Activated naive CD8-positive, alpha-beta T cell treated with anti-CD3 and anti-CD28 coated beads, Interleukin-2, amount 50 U/mL, for 16 hours (primary cell): ENCODE data around the gene THAP7.
A peak's percentile ranks its signal among the peaks of the same experiment; 100 is the strongest.

ENCODE experiments used
- DNase-seq: peaks from one replicate; pipeline ENCODE4 v3.0.0-alpha.2; 2020; ENCODE audit warnings: low read depth, low spot score

Gene THAP7

DNA sequence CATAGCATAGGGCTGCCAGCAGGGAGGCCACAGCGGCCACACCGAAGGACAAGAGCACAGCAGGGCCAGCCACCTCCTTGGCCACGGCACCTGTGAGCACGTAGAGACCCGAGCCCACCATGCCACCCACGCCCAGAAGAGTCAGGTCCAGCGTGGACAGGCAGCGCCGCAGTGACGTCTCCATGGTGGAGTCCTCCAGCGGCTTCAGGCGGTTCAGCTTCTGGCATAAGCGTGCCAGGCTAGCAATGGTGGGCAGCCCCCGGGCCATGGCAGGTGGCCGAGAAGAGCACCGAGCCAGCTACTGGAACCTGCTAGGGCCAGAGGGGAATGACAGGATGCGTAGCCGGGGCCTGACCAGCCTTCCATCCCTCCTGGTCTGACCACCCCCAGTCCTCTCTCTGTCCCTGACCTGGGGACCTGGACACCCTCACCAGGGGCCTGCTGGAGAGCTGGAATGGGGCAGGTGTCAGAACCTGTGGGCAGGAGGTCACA is 29.7 kb upstream of the THAP7 start:
- DNase-seq = no peak

DNA sequence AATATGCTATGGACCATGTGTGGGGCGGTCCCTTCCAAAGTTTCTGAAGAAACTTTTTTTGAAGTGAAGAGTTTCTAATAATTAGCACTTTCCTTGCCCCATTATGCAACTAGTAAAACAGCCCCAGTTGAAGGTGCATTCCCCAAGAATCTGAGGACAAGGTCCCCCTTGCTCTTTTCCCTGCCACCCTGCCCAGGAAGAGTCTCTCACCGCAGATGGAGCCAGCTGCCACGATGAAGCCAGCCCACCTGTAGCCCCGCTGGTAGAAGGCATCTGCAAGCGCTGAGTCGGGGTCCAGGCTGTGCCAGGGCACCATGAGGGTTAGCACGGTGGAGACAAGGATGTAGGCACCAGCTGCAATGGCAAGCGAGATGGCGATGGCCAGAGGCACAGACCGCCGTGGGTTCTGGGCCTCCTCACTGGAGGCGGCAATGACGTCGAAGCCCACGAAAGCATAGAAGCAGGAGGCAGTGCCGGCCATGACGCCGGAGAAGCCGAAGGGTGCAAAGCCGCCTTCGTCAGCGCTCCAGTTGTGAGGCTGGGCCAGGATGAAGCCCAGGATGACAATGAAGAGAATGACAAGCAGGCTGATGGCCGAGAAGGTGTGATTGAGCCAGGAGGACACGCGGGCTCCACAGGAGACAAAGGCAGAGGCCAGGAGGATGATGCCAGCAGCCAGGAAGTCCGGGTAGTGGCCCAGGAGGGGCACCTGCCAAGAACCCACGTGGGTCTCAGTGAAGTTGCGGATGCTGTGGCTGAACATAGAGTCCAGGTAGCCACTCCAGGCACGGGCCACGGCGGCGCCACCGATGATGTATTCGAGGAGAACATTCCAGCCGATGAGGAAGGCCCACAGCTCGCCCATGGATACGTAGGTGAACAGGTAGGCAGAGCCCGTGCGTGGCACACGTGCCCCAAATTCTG is 29.0 kb upstream of the THAP7 start:
- no peak for DNase-seq

DNA sequence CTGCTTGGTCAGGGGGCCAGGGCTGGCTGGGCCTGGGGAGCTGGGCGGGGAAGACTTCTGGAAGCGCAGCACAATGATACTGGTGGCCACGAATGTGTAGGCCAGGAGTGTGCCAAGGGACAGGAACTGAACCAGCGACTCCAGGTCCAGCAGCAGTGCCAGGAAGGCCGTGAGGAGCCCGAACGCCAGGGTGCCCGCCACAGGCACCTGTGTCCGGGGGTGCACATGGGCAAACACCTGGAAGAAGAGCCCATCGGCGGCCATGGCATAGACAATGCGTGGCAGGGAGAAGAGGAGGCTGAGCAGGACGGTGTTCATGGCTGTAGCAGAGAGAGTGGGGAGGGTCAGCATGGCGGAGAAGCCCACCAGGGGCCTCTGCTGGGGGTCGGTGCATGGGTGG is 28.1 kb upstream of the THAP7 start:
- DNase-seq = no peak

DNA sequence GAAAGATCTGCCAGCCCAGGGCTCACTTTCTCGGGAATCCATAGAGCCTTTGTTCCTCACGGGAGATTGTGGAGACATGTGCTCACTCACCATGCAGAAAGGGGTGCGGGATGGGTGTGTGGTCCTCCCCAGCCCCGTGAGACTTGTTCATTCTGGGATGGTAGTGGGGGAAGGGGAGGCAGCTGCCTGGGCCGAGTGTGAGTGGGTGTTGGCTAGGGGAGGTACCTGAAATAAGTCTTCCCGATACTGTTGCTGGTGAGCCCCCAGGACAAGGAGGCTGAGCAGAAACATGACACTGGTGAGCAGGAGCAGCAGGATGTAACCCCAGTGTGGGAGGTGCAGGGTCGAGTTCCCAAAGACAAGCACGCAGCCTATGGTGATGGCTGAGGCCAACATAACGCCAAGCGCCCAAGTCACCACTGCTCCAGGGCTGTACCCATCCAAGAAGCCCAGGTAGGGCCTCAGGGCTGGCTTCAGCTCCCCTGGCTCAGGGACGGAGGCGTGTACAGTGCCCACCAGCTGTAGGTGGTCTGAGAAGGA is 27.6 kb upstream of the THAP7 start:
- DNase-seq = no peak

DNA sequence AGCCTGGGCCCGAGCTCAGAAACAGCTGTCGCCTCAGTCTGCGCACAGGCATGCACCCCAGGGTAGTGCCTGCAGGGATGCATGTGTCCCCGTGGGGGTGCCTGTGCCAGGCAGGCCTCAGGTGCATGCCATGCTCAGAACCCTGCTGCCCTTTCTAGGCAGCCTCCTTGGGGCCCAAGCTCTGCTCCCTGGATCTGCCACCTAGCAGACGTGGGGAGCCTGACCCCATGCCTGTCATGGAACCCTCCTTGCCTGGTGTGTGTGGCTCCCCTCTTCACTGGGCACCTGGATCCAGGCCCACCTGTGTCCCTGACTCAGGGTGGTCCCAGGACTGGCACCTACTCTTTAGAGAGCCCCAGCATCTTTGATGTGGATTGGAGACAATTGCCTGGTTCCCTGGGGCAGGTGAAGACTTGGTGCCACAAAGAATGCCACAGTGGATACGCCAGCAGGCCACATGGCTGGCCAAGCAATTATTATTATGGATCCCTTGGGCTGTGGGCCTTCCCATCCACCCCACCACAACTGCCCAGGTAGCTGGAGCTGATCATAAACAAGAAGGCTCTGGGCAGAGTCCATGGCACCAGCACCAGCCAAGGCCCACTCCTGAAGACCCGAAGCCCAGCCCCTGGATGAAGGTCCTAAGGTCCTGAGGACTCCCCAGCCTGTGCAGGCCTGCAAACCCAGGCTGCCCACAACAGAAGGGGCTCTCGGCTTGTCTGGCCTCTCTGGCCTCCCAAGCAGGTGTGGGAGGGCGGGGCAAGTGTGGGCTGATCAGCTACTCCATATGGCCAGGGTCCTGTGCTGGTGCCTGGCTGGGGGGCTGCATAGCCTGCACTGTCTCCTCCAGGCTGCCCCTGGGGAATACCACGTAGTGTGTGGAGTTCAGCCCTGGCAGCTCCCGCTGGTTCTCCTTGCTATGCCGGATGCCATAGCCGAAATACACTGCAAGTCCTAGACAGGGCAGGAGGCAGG is 26.6 kb upstream of the THAP7 start:
- DNase-seq = no peak

DNA sequence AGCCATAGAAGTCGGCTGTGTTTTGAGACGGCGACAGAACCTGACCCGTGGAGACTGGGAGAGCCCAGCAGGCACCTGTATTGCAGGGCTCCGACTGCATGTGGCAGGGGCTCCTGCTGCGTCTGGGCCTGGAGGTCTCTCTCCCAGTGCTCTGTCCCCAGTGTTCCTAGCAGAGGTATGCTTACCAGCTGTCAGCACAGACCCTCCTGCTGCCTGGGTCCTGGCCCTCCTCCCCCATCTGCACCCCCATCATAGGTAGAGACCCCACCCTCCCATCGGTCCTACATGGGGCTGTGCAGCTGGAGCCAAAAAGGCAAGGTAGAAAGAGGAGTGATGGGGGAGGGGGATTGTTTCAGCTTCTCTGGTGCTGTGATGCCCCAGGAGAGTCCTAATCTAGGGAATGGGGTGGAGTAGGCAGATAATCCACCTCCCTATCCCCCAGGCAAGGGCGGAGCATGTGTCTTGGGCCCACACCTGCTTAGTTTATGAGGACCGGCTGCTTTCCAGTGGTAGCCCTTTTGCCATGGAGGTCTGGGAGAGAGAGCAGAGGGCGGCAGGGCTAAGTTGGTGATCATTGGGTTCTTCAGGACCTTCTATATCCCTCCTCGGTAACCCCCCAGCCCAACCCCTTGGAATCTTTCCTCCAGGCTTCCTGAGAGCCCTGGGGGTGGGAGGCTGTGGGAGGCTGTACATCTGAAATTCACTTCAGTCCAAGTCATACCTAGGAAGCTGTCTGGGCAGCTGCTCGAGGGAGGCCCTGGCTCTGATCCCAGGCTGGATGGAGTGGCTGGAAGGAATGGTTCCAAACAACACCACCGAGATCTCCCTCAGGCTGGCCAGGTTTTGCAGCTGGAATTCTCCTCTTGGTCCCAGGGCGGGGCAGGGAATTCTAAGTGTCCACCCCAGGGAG is 25.1 kb upstream of the THAP7 start:
- no peak for DNase-seq

DNA sequence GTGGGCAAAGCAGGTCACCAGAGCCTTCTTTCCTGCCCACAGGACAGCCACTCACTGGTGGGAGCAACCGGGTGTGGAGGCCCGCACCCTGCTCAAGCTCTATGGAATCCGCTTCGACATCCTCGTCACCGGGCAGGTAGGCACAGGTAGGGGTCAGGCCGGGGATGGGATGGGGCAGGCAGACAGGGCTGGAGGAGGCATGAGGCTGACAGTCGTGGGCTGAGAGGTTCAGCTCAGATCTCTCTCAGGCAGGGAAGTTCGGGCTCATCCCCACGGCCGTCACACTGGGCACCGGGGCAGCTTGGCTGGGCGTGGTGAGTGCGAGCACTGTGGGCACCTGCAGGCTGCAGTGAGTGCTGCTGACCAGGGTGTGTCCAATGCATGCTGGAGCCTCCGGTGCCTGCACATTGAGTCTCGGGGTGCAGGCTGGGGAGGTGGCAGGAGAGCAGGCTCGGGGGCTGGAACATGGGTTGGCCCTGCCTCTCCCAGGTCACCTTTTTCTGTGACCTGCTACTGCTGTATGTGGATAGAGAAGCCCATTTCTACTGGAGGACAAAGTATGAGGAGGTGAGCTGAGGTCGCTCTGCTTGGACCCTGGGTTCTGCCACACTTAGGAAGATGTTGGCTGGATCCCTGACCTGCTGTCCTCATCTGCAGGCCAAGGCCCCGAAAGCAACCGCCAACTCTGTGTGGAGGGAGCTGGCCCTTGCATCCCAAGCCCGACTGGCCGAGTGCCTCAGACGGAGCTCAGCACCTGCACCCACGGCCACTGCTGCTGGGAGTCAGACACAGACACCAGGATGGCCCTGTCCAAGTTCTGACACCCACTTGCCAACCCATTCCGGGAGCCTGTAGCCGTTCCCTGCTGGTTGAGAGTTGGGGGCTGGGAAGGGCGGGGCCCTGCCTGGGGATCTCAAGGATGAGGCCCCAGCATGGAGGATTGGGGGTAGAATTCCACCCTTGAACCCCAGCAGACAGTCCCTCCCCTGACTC is 24.1 kb upstream of the THAP7 start:
- DNase-seq = no peak

DNA sequence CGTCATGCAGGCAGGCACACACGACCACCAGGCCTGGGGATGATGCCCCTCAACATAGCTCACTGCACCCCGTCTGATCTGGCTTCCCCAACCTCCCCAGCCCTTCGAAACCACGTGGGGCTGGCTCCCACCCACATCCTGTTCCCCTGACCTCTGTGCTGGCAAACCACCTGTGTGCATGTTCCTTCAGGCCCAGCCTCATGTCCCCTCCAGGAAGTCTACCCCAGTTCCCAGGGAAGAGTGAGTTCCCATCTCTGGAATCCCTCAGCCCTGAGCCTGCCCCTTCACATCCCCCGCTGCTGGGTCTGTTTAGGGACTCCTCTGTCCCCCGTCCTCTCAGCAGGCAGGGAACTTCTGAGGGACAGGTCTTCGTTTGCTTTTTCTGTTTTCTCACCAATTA is 23.3 kb upstream of the THAP7 start:
- DNase-seq = no peak

DNA sequence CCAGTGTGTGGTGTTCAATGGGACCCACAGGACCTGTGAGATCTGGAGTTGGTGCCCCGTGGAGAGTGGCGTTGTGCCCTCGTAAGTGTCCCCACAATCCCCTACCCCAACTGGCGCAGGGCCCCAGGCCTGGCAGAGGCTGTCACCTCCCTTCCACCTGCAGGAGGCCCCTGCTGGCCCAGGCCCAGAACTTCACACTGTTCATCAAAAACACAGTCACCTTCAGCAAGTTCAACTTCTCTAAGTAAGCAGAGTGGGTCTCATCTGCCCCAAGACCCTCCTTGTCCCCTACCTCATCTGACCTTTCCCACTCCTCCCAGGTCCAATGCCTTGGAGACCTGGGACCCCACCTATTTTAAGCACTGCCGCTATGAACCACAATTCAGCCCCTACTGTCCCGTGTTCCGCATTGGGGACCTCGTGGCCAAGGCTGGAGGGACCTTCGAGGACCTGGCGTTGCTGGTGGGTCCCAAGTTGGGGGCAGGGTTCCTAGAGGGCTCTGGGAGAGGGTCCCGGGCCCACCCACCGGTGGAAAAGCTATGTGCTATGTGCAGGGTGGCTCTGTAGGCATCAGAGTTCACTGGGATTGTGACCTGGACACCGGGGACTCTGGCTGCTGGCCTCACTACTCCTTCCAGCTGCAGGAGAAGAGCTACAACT is 21.2 kb upstream of the THAP7 start:
- DNase-seq = no peak

DNA sequence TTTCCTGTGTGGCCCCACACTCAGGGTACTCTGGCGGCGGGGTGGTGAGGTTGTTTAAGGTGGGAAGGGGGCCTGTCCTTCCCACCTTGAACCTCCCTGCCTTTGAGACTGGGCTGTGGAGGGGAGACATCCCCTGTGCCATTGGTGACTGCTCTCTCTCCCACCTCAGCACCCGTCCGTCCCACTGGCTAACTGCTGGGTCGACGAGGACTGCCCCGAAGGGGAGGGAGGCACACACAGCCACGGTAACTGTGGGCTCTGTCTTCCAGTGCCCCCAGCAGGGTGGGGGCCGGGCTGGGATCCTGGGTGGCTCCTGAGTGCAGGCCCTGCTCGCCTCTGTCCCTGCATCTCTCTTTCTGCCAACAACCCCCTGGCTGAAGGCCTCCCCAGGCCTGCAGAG is 20.6 kb upstream of the THAP7 start:
- DNase-seq = no peak

DNA sequence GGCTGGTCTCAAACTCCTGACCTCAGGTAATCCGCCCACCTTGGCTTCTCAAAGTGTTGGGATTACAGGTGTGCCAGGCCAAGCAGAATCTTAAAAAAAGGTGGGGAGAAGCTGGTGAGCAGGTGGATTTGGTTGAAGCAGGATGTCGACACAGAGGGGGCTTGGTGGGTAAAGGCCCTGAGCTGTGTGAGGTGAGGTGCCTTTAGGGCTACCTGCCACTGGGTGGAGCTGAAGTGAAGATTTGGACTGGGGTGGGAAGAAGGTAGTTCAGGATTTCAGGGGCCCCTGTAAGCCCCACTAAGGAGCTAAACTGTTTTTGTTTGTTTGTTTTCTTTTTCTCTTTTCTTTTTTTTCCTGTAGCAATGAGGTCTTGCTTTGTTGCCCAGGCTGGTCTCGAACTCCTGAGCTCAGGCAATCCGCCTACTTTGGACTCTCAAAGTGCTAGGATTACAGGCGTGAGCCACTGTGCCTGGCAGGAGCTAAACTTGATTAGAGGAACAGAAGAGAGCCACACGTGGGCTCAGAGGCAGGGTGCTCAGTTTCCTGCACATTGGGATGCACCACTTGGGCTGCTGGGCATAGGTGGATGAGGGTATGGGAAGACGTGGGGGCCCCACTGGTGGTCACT is 19.0 kb upstream of the THAP7 start:
- DNase-seq = no peak

DNA sequence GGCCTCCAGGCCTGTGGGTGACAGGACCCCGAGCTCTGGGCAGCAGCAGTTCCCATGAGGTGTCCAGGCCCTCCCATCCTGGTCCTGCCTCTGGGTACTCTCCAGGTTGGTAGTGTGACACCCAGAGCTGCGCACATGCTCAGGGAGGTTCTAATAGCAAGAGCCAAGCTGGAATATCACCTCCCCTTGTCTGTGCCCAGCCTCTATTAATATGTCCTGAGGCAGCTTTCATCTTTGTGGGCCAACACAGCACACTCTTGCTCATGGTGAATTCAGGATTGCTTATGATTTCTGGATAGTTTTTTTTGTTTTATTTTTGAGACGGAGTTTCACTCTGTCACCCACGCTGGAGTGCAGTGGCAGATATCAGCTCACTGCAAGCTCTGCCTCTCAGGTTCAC is 16.4 kb upstream of the THAP7 start:
- no peak for DNase-seq

DNA sequence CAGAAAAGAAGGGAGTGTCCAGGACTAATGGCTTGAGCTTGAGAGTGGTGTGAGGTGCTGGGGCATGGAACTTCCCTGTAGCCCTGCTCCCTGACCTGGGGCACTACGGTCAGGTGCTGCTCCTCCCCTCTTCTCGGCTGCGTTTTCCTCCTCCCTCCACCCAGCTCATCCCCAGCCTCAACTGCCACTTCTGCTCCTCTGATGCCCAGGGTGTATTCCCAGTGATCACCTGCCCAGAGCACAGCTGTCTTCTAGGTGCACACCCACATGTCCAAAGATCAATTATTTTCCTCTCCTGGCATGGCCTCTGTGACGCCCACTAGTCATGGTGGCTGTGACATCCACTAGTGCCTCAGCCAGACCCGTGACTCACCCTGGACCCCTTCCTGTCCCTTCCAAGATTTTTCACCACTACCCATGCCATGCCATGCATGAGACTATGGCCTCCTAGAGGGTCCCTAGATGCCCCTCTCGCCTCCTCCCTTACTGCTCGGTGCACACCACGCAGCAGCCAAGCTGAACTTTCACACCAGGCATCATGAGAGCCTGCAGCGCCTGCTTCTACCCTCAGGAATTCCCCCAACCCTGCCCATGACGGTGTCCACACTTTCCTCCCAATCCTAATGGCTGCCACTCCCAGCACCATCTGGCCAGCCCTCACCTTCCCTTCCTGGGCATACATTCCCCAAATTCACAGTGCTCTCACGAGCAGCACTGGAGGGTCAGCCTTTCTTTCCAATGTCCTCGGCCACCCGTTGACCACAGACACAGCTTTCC is 14.9 kb upstream of the THAP7 start:
- no peak for DNase-seq

DNA sequence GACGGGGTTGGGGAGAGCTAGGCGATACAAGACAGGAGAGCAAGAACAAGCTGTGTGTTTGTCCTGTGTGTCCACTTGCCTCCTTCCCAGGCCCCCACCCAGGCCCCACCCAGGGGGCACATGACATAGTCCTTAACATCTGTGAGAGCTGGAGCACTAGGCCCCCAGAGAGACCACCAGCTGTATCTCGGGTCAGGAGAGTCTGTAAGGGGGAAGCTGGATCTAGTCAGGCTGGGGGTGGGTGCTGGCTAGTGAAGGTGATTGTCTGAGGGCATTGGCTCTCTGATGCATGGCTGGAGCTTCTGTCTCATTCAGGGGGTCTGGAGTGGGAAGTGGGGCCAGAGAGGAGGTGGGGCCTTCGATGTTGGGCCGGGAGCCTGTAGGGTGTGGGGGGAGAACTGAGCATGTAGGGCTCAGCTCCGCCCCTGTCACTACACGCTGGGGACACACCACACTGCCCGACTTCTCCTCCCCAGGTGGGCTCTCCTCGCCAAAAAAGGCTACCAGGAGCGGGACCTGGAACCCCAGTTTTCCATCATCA is 13.6 kb upstream of the THAP7 start:
- DNase-seq = no peak

DNA sequence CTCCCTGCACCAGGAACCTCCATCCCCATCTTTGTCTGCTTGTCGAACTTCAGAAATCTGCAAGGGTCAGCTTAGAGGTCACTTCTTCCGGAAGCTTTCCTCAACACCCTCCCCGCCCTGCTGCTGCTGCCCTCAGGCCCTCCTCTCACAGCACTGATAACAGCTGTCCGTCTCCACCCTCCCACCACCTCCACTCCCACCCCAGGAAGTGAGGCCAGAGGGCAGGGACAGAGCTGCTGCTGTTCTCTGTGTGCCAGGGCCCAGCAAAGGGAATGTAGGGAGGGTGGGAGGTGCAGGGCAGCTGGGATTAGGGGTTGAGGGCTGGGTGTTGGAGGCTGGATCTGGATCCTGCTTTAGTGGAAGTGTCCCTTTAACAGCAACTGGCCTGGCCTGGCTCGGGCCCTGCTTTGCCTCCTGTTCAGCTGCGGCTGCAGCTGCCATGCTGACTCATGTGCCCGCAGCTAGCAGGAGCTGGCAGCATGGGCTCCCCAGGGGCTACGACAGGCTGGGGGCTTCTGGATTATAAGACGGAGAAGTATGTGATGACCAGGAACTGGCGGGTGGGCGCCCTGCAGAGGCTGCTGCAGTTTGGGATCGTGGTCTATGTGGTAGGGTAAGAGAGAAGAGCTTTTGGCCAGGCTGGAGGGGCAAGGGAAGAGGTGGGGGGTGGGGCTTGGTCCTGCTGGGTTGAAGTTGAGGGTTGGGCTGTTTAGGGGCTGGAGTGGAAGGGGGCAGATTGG is 13.0 kb upstream of the THAP7 start, which contains the start of gene P2RX6:
P2RX6 (plus strand) TSS at position 440 of the 740 bp plus-strand sequence; CDS start at position 450, 10 bp downstream.
- no peak for DNase-seq

DNA sequence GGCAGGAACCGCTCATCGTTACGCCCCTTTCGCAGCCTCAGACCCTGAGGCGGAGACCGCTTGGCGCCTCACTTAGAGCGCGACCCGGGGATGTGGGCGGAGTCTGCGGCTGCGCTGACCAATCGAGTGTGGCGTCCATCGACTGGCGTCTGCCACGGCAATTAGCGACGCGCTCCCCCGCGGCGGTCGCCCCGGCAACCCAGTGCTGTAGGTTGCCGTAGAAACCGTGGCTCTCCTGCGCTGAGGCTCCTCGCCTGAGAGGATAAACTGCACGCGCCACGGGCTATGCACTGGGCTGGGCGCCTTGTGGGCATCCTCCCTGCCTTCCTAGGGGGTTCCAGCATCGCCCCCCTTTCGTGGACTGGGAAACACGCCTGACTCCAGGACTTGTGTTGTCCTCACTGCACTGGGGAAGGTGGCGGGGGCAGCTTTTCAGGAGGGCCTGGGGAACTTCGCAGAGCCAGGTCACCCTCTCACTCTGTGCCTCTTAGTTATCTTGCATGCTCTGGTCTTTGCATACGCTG is 12.3 kb upstream of the THAP7 start:
- DNase-seq = peak; percentile 71
